Astrocyte (in vitro differentiated cells and primary cell): ENCODE measurements around the gene ETV3. TPM values are rescaled to one million over a fixed set of nuclear protein-coding genes. Genes with fewer than 3 reads are reported as not detected.
A peak's percentile ranks its signal among the peaks of the same experiment; 100 is the strongest.

Source experiments
- DNase-seq: peaks from one replicate; pipeline ENCODE4 v3.0.0-alpha.2; 2010; ENCODE audit warnings: low read depth
- FAIRE-seq: peaks from 2 replicates; lab custom pipeline; 2011; peaks lifted over from hg19 to GRCh38; lab: Jason Lieb, UNC
- H2AFZ ChIP-seq: 2 replicates; pipeline ENCODE4 v1.6.0; 2012; ENCODE audit warnings: low read depth, low read length, inconsistent platforms
- H3K27ac ChIP-seq: 2 replicates; pipeline ENCODE4 v1.5.1; 2011; ENCODE audit warnings: low read depth, low read length, inconsistent platforms
- H3K27me3 ChIP-seq: 2 replicates; pipeline ENCODE4 v1.6.0; 2011; ENCODE audit warnings: low read length, inconsistent platforms; ENCODE audit not compliant: insufficient read depth
- H3K36me3 ChIP-seq: 2 replicates; pipeline ENCODE4 v1.5.1; 2011; ENCODE audit warnings: low read length, inconsistent platforms; ENCODE audit not compliant: insufficient read depth
- H3K4me1 ChIP-seq: 2 replicates; pipeline ENCODE4 v1.5.1; 2011; ENCODE audit warnings: low read length, inconsistent platforms; ENCODE audit not compliant: insufficient read depth
- H3K4me2 ChIP-seq: 2 replicates; pipeline ENCODE4 v1.6.0; 2012; ENCODE audit warnings: low read length, inconsistent platforms
- H3K4me3 ChIP-seq: 2 replicates; pipeline ENCODE4 v1.5.1; 2011; ENCODE audit warnings: low read depth, mild to moderate bottlenecking, low read length, inconsistent platforms; ENCODE audit not compliant: insufficient read depth
- H3K79me2 ChIP-seq: 2 replicates; pipeline ENCODE4 v1.6.0; 2012; ENCODE audit warnings: mild to moderate bottlenecking, low read length, inconsistent platforms; ENCODE audit not compliant: insufficient read depth
- H3K9ac ChIP-seq: 2 replicates; pipeline ENCODE4 v1.6.0; 2012; ENCODE audit warnings: mild to moderate bottlenecking, low read length, inconsistent platforms
- H3K9me3 ChIP-seq: 2 replicates; pipeline ENCODE4 v1.5.1; 2012; ENCODE audit warnings: low read depth, mild to moderate bottlenecking, low read length, inconsistent platforms; ENCODE audit not compliant: insufficient read depth
- H4K20me1 ChIP-seq: 2 replicates; pipeline ENCODE4 v1.6.0; 2012; ENCODE audit warnings: low read length, inconsistent platforms; ENCODE audit not compliant: insufficient read depth
- H3K27ac Mint-ChIP-seq: one replicate; pipeline ENCODE4 v1.8.0; 2021; ENCODE audit warnings: mild to moderate bottlenecking, mixed read lengths; ENCODE audit not compliant: unreplicated experiment
- H3K27me3 Mint-ChIP-seq: one replicate; pipeline ENCODE4 v1.8.0; 2021; ENCODE audit warnings: low read depth, mixed read lengths; ENCODE audit not compliant: unreplicated experiment
- H3K36me3 Mint-ChIP-seq: one replicate; pipeline ENCODE4 v1.8.0; 2021; ENCODE audit warnings: low read depth, mixed read lengths; ENCODE audit not compliant: unreplicated experiment
- H3K4me1 Mint-ChIP-seq: one replicate; pipeline ENCODE4 v1.8.0; 2021; ENCODE audit warnings: low read depth, mixed read lengths; ENCODE audit not compliant: unreplicated experiment
- H3K4me3 Mint-ChIP-seq: one replicate; pipeline ENCODE4 v1.8.0; 2021; ENCODE audit warnings: mild to moderate bottlenecking, moderate library complexity, mixed read lengths; ENCODE audit not compliant: unreplicated experiment
- H3K9me3 Mint-ChIP-seq: one replicate; pipeline ENCODE4 v1.8.0; 2021; ENCODE audit warnings: mild to moderate bottlenecking, mixed read lengths; ENCODE audit not compliant: unreplicated experiment
- EZH2 ChIP-seq: IDR thresholded peaks from 2 replicates; pipeline ENCODE4 v1.6.1; 2012; ENCODE audit warnings: mild to moderate bottlenecking, low read length, inconsistent platforms; ENCODE audit not compliant: insufficient read depth
- total RNA-seq: library from RNA; stranded (reverse); gene quantifications from 2 replicates; pipeline ENCODE4 v1.2.1, GENCODE V29; 2021
- TF ChIP-seq, protein P1 (sequence below): IDR thresholded peaks from 2 replicates; pipeline ENCODE4 v1.5.1; 2011; ENCODE audit warnings: low read depth, mild to moderate bottlenecking, inconsistent platforms, low read length, moderate library complexity; ENCODE audit not compliant: insufficient read depth

The ETV3 gene
- total RNA-seq, 1 donor from 2014 or later, result 37.5 TPM

DNA sequence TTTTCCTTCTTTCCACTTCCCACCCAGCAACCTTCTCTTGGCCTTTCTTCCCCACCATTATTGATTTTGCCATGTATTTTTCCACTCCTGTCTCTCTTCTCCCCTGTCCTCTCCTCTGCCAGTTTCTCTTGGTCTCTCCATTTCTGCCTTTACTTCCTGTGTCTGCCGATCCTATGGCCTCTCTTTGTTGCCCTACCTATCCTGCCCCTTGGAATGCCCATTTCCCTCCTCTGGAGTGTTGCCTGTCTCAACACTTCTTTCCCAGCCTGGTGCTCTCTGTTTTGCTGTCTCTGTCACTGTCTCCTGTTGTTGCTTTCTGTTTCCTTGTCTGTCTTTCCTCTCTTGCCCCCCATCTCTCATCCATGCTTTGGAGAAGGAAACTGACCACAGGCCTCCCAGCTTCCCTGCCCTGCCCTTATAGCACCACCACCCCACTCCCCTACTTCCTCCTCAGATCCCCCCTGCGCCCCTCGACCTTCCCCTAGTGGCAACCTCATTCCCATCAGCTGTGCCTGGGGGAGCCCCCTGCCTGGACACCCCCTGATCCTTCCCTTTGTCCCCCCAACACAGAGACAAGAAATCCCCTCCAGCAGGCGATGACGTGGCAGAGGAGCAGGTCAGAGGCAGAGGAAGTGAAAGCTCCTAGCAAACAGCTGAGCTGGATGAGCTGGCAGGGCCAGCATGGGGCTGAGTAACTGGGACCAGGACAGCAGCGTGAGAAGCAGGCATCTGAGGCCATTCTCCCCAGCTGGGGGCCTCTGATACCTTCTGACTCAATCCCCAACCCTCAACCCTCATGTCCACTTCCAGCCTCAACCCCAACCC, 32.0 kb downstream of the ETV3 start:
- Histone ChIP-seq H3K27ac (peak overlapping the region; percentile 88), H3K36me3 (no peaks in the 10 kb centered on the region), H3K27me3 (no peaks in the 10 kb centered on the region), H3K79me2 (no peaks in the 10 kb centered on the region), H3K9ac (peak overlapping the region; percentile 80), H3K4me2 (peak overlapping the region; percentile 66), H3K4me3 (no peak overlapping the region), H4K20me1 (no peaks in the 10 kb centered on the region), H3K4me1 (peaks cover 31% of the 10 kb centered on the region), H3K9me3 (no peaks in the 10 kb centered on the region), H2AFZ (peak overlapping the region; percentile 72)
- peak overlapping the region; percentile 81 for H3K27ac Mint-ChIP-seq
- FAIRE-seq (no peak), DNase-seq (peak; percentile 76)
- no peaks in the 10 kb centered on the region for H3K36me3 Mint-ChIP-seq
- no peak overlapping the region for H3K4me3 Mint-ChIP-seq
- TF ChIP-seq, protein P1, sequence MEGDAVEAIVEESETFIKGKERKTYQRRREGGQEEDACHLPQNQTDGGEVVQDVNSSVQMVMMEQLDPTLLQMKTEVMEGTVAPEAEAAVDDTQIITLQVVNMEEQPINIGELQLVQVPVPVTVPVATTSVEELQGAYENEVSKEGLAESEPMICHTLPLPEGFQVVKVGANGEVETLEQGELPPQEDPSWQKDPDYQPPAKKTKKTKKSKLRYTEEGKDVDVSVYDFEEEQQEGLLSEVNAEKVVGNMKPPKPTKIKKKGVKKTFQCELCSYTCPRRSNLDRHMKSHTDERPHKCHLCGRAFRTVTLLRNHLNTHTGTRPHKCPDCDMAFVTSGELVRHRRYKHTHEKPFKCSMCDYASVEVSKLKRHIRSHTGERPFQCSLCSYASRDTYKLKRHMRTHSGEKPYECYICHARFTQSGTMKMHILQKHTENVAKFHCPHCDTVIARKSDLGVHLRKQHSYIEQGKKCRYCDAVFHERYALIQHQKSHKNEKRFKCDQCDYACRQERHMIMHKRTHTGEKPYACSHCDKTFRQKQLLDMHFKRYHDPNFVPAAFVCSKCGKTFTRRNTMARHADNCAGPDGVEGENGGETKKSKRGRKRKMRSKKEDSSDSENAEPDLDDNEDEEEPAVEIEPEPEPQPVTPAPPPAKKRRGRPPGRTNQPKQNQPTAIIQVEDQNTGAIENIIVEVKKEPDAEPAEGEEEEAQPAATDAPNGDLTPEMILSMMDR, result no peak
- TF ChIP-seq EZH2, result no peak
- peaks cover 24% of the 10 kb centered on the region for H3K4me1 Mint-ChIP-seq
- peaks cover 4% of the 10 kb centered on the region for H3K9me3 Mint-ChIP-seq
- peaks cover 26% of the 10 kb centered on the region for H3K27me3 Mint-ChIP-seq

DNA sequence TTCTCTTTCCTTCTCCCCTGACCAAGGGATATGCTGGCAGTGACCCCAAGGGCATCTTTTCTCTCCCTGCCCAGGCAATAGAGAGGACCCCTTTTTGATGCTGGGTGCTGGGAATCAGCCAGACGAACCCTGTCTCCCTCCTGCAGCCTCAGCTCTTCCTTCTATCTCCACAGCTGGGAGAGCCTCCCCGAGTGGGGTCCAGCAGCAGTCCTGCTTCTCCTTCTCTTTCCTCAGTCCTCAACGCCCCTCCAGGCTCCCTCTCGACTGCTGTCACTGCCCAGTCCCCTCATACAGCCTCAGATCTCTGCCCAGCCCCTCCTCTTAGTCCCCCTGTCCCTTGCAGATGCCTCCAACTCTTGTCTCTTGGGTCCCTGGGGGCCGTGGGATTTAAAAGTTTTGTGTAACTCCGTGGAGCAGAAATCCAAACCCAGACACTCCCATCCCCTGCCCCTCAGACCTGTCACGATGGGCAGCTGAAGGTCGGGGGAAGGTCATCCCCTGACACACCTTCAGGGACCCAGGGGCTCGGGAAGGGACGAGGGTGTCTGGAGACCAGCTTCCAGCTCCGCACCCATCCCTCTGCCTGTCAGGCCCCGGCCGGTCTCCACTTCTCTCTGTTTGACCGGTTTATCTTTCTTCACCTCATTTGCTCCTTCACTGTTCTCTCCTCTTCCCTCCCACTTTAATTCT, 32.8 kb downstream of the ETV3 start:
- Histone ChIP-seq H3K4me1 (peaks cover 31% of the 10 kb centered on the region), H3K4me2 (no peak overlapping the region), H3K9me3 (no peaks in the 10 kb centered on the region), H3K79me2 (no peaks in the 10 kb centered on the region), H3K9ac (peak overlapping the region; percentile 80), H4K20me1 (no peaks in the 10 kb centered on the region), H3K36me3 (no peaks in the 10 kb centered on the region), H3K4me3 (no peak overlapping the region), H2AFZ (peak overlapping the region; percentile 72), H3K27me3 (no peaks in the 10 kb centered on the region), H3K27ac (peak overlapping the region; percentile 88)
- Mint-ChIP-seq H3K27me3 (peaks cover 22% of the 10 kb centered on the region), H3K27ac (peak overlapping the region; percentile 81), H3K36me3 (no peaks in the 10 kb centered on the region), H3K4me3 (no peak overlapping the region), H3K9me3 (peaks cover 6% of the 10 kb centered on the region), H3K4me1 (peaks cover 28% of the 10 kb centered on the region)
- TF ChIP-seq EZH2, result no peak
- TF ChIP-seq, protein P1, result no peak
- FAIRE-seq, result no peak
- DNase-seq, result no peak
